Astrocyte of the cerebellum (primary cell): ENCODE data around the gene ATP8B2.

ENCODE experiments used
- DNase-seq: peaks from one replicate; pipeline ENCODE4 v3.0.0-alpha.2; 2011; ENCODE audit warnings: low read depth
- H3K4me3 ChIP-seq: 2 replicates; pipeline ENCODE4 v1.5.1; 2011; ENCODE audit warnings: mild to moderate bottlenecking, low read depth, low read length, moderate library complexity
- CTCF ChIP-seq: IDR thresholded peaks from 2 replicates; pipeline ENCODE4 v1.5.1; 2012; ENCODE audit warnings: low read length, low read depth, moderate library complexity, mild to moderate bottlenecking; ENCODE audit errors: missing control alignments
- in situ Hi-C: cut with HindIII; loops from 2 replicates; pipeline ENCODE4 v1.10.0; 2017; ENCODE audit warnings: low sequenced_read_pairs

The ATP8B2 gene

GRCh38 chr1:154349121-154349520 lies 23.8 kb downstream of the ATP8B2 start:
- no peak for DNase-seq
- no peak for TF ChIP-seq CTCF
- H3K4me3 ChIP-seq = no peak overlapping the region
- in situ Hi-C loops = no loop called here

GRCh38 chr1:154350383-154350782 lies 25.1 kb downstream of the ATP8B2 start:
- no peak for DNase-seq
- in situ Hi-C loops = no loop called here
- no peak overlapping the region for H3K4me3 ChIP-seq
- no peak for TF ChIP-seq CTCF

GRCh38 chr1:154351363-154352068 lies 26.2 kb downstream of the ATP8B2 start:
- TF ChIP-seq CTCF = no peak
- H3K4me3 ChIP-seq = no peak overlapping the region
- no peak for DNase-seq
- in situ Hi-C loops = no loop called here

- DNase-seq = no peak
- peak overlapping the region; percentile 42 for H3K4me3 ChIP-seq
- in situ Hi-C loops = no loop called here
- no peak for TF ChIP-seq CTCF
These were observed 26.9 kb downstream of the ATP8B2 start for GRCh38 chr1:154352245-154352580.

GRCh38 chr1:154352581-154353459 lies 27.5 kb downstream of the ATP8B2 start:
- DNase-seq = no peak
- peak overlapping the region; percentile 42 for H3K4me3 ChIP-seq
- in situ Hi-C loops = no loop called here
- no peak for TF ChIP-seq CTCF

GRCh38 chr1:154353460-154353904 lies 28.2 kb downstream of the ATP8B2 start:
- H3K4me3 ChIP-seq = no peak overlapping the region
- peak; percentile 46 for TF ChIP-seq CTCF
- no peak for DNase-seq
- in situ Hi-C loops = no loop called here
